Activated T-cell treated with anti-CD3 and anti-CD28 coated beads for 48 hours (primary cell): ENCODE results near the gene PCDHB11.
"Not testable (repeated sequence)": the region's sequence is repeated elsewhere in the genome, so short reads cannot be mapped to it uniquely, and the experiment has no call there.

ENCODE experiments used
- DNase-seq: peaks from one replicate; pipeline ENCODE4 v3.0.0-alpha.2; 2020; ENCODE audit warnings: low read depth

PCDHB11 gene

GRCh38 chr5:141199359-141200235, at the start of gene PCDHB11:
PCDHB11 (plus strand) TSS chr5:141199627; CDS start chr5:141199775, 148 bp downstream.
- DNase-seq = no peak

GRCh38 chr5:141149812-141150211, 49.6 kb upstream of the PCDHB11 start, which contains the start of gene PCDHB6:
PCDHB6 (plus strand) TSS chr5:141150057; CDS start chr5:141150258, 201 bp downstream.
- DNase-seq = no peak

DNA sequence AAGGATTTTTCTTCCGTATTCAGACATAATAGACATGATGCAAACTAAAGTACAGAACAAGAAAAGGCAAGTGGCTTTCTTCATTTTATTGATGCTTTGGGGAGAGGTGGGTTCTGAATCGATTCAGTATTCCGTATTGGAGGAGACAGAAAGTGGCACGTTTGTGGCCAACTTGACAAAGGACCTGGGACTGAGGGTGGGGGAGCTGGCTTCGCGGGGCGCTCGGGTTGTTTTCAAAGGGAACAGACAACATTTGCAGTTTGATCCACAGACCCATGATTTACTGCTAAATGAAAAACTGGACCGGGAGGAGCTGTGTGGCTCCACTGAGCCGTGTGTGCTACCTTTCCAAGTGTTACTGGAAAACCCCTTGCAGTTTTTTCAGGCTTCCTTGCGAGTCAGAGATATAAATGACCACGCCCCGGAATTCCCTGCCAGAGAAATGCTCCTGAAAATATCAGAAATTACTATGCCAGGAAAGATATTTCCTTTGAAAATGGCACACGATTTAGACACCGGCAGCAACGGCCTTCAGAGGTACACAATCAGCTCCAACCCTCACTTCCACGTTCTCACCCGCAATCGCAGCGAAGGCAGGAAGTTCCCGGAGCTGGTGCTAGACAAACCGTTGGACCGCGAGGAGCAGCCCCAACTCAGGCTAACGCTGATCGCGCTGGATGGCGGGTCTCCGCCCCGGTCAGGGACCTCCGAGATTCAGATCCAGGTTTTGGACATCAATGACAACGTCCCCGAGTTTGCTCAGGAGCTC, 49.0 kb upstream of the PCDHB11 start:
- no peak for DNase-seq

DNA sequence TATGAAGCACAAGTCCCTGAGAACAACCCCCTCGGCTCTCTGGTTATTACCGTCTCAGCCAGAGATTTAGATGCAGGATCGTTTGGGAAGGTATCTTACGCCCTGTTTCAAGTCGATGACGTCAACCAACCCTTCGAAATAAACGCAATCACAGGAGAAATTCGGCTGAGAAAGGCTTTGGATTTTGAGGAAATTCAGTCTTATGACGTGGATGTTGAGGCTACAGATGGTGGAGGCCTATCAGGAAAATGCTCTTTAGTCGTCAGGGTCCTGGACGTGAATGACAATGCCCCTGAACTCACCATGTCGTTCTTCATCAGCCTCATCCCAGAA, 48.5 kb upstream of the PCDHB11 start:
- no peak for DNase-seq

- not testable (repeated sequence) for DNase-seq
Observed at GRCh38 chr5:141151632-141152031, 47.8 kb upstream of the PCDHB11 start.

- not testable (repeated sequence) for DNase-seq
Observed at GRCh38 chr5:141152096-141152495, 47.3 kb upstream of the PCDHB11 start.

DNA sequence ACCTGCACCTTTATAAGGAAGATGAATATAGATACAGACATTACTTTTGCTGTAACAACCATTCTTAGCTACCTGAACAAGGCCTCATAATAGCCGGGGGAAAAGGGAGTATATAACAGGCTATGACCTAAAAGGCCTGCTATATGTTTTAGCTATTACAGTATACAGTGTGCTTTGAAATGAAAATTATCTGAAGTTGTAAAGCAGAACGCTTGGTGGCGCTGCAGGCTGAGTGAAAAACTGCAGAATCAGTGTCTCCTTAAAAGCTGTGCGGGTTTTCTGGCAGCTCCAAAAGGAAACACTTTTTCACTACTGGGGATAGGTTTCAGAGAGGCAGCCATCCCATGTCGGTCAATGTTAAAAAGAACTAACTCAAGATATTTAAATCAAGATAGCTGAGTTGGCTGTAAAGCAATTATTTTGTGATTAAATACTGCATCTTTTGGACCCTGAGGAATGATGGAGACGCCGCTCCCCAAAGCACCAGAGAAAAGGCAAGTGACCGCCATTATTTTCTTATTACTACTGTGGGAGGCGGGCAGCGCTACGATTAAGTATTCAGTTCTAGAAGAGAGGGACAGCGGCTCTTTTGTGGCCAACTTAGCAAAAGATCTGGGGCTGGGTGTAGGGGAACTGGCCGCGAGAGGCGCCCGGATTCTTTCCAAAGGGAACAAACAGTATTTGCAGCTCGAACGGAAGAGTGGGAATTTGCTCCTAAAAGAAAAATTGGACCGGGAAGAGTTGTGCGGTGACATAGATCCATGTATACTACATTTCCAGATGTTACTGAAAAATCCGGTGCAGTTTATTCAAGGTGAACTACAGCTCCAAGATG, 43.7 kb upstream of the PCDHB11 start:
- no peak for DNase-seq

- not testable (repeated sequence) for DNase-seq
Observed at GRCh38 chr5:141157356-141157755, 42.1 kb upstream of the PCDHB11 start.

DNA sequence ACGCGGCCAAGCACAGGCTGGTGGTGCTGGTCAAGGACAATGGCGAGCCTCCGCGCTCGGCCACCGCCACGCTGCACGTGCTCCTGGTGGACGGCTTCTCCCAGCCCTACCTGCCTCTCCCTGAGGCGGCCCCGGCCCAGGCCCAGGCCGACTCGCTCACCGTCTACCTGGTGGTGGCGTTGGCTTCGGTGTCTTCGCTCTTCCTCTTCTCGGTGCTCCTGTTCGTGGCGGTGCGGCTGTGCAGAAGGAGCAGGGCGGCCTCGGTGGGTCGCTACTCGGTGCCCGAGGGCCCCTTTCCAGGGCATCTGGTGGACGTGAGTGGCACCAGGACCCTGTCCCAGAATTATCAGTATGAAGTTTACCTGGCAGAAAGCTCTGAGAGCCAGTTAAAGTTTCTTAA, 41.5 kb upstream of the PCDHB11 start:
- DNase-seq = not testable (repeated sequence)

- DNase-seq = no peak
Observed at GRCh38 chr5:141172381-141173204, 26.8 kb upstream of the PCDHB11 start, which contains the start of gene PCDHB7. PCDHB7 (plus strand) TSS chr5:141172644; CDS start chr5:141172836, 192 bp downstream.

DNA sequence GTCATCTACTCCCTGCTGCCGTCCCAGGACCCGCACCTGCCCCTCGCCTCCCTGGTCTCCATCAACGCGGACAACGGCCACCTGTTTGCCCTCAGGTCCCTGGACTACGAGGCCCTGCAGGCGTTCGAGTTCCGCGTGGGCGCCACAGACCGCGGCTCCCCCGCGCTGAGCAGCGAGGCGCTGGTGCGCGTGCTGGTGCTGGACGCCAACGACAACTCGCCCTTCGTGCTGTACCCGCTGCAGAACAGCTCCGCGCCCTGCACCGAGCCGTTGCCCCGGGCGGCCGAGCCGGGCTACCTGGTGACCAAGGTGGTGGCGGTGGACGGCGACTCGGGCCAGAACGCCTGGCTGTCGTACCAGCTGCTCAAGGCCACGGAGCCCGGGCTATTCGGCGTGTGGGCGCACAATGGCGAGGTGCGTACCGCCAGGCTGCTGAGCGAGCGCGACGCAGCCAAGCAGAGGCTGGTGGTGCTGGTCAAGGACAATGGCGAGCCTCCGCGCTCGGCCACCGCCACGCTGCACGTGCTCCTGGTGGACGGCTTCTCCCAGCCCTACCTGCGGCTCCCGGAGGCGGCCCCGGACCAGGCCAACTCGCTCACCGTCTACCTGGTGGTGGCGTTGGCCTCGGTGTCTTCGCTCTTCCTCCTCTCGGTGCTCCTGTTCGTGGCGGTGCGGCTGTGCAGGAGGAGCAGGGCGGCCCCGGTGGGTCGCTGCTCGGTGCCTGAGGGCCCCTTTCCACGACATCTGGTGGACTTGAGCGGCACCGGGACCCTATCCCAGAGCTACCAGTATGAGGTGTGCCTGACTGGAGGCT, 24.9 kb upstream of the PCDHB11 start:
- not testable (repeated sequence) for DNase-seq

DNA sequence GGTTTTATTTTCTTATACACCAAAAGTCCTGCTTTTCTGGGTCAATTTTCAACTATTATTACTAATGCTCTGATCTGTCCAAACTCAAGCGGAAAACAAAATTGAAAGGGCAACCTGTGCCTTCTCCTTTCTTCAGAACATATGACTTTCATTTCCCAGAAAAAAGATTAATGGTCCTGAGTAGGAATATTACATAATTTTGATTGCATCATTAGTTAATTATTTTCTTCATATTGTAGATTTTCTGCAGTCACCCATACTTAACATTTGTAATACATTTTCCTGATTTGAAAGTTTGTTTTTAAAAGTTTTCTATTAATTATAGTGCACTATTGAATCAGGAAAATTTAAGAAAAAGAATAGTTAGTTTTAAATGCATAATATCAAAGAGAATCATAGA, 23.5 kb upstream of the PCDHB11 start:
- DNase-seq = no peak

- DNase-seq = not testable (repeated sequence)
Observed at GRCh38 chr5:141177577-141178191, 21.7 kb upstream of the PCDHB11 start, which contains the start of gene PCDHB8. PCDHB8 (plus strand) TSS chr5:141177790; CDS start chr5:141178035, 245 bp downstream.

- not testable (repeated sequence) for DNase-seq
Observed at GRCh38 chr5:141179371-141179770, 20.1 kb upstream of the PCDHB11 start.

- DNase-seq = not testable (repeated sequence)
Observed at GRCh38 chr5:141179876-141180275, 19.6 kb upstream of the PCDHB11 start.

DNA sequence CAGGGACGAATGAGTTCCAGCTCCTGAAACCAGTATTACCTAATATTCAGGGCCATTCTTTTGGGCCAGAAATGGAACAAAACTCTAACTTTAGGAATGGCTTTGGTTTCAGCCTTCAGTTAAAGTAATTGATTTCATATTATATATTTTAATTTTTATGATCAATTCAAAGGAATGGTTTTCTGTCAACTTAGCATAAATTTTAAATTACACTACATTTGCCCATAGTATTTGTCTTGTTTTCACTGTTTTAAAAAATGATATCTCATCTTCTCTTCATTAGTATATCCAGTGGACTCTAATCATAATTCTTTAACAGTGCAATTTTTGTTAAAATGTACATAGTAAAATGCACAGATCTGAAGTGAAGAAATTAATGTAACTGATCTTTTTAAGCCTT, 19.1 kb upstream of the PCDHB11 start:
- DNase-seq = no peak

GRCh38 chr5:141182248-141182647, 17.2 kb upstream of the PCDHB11 start, which contains the start of gene PCDHB16:
PCDHB16 (plus strand) TSS chr5:141182387; CDS start chr5:141182560, 173 bp downstream.
- no peak for DNase-seq

- DNase-seq = not testable (repeated sequence)
Observed at GRCh38 chr5:141184117-141184855, 15.1 kb upstream of the PCDHB11 start.
